ENCODE data around the gene TM7SF3. TPM values are rescaled to one million over a fixed set of nuclear protein-coding genes. Genes with fewer than 3 reads are reported as not detected.

TM7SF3 gene
- total RNA-seq, 4 donors from 2014 or later, result 78.6 to 124 (median 119) TPM

DNA sequence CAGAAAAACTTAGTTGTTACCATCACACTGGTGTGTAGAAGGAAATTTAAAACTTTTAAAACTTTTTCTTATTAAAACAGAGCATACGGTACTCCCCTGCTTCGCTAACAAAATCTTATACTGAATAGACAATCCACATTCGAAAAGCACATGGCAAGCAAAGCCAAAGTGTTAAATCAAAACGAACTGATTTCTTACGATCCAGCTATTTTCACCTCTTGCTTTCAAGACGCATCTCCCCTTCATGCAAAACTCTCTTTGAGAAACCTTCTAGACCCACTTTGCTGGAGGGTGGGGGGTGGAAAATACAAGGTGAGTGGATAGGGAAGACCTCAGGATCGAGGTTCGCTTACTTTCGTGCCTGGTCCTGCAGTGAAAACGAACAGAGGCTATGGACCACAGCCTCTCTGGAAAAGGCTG, 76.7 kb downstream of the TM7SF3 start:
- Histone ChIP-seq H3K9me3 (no peaks in the 10 kb centered on the region), H3K4me3 (peak overlapping the region; percentile 71 to 96 (median 84)), H3K27me3 (no peaks in the 10 kb centered on the region), H3K27ac (peak overlapping the region; percentile 89 to 98 (median 97)), H3K4me1 (peaks cover 0 to 57% (median 35%) of the 10 kb centered on the region in 4 donors), H3K36me3 (peaks cover 0 to under 1% (median 0%) of the 10 kb centered on the region in 3 donors)
- WGBS, 2 donors, result 0% methylated on average over 10 of the region's 10 CpGs
- no peak for DNase-seq (ENCODE audit: low spot score in 2 of 2)
- TF ChIP-seq EP300 (IDR thresholded peaks at IDR 0.05), result no peak
- no peak for TF ChIP-seq CTCF (IDR thresholded peaks at IDR 0.05)
- no peak for TF ChIP-seq POLR2A (IDR thresholded peaks at IDR 0.05)

DNA sequence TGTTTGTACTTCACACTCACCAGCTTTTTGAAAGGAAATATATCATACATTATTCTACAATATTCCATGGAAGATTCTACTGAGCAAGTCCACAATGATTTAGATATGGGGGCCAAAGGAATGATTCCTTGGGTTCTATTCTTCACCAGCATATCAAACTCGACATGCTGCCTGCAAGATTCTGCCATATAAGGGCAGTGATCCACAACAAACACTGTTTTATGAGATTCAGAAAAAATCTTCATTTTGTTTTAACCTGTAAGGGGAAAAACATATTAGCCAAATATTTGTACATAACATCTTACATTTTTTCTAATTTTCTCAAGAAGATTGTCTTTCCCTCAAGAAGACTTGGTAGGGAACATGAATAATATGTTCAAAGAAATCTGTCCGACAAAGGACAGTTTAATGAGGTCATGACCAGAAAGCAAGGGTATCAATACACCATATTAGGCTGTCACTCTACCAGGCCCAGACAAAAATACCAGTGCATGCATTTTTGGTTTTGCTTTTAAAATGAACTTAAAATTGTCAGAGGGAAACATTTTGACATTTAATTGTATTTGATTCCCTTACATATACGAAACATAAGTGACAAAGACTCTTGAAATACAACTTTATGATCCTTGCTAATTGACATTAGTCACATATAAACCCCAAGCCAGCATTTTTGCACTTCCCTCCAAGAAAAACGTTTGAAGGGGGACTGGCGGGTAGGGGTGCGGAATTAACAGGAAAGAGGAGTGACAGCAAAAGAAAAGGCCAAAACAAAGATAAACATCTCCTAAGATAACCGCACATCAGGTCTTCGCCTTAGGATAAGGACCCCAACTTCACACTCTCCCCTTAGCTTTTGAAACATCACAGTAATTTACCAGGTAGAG, 77.4 kb downstream of the TM7SF3 start:
- 6 to 10% methylated on average over 8 of the region's 8 CpGs for WGBS, 2 donors
- no peaks in the 10 kb centered on the region for H3K27me3 ChIP-seq
- H3K4me1 ChIP-seq, result peaks cover 0 to 52% (median 30%) of the 10 kb centered on the region in 4 donors
- peak overlapping the region; percentile 89 to 98 (median 97) for H3K27ac ChIP-seq
- no peaks in the 10 kb centered on the region for H3K9me3 ChIP-seq
- peaks cover 0 to 7% (median 0%) of the 10 kb centered on the region in 3 donors for H3K36me3 ChIP-seq
- TF ChIP-seq POLR2A (IDR thresholded peaks at IDR 0.05) (no peak), CTCF (IDR thresholded peaks at IDR 0.05) (no peak), EP300 (IDR thresholded peaks at IDR 0.05) (no peak)
- peak overlapping the region; percentile 71 to 96 (median 84) for H3K4me3 ChIP-seq
- DNase-seq (ENCODE audit: low spot score in 2 of 2), result no peak

DNA sequence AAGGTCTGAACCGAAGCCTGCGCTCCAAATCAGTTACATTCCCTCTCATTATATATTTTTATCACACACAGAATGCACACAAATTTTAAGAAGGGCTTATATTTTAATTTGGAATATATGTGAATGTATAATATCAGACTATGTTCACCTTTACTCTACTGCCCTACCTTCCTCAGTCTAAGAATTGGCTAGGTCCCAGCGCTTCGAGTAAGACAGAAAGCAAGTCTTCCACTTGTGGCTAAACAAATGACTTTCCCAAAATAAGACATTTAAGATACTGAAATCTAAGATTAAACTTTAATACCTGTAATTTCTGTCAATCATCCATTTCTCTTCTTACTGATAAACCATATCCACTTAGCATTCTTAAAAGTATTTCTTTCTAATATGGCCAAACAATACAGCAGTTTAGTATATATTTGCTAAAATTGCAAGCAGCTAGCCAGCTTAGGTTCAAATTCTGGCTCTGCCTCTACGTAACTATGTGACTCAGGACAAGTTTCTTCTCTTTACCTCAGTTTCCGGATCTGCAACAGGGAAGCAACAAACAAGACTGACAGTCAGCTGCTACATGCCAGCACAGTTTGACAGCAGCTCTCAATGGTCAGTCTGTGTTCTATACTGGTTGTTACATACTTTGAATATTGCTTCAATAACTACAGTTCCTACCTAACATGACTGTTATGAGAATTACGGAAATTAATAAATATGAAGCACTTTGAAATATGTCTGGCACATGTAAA, 78.4 kb downstream of the TM7SF3 start:
- 61 to 74% methylated on average over 7 of the region's 7 CpGs for WGBS, 2 donors
- DNase-seq (ENCODE audit: low spot score in 2 of 2), result no peak
- no peak for TF ChIP-seq EP300 (IDR thresholded peaks at IDR 0.05)
- TF ChIP-seq POLR2A (IDR thresholded peaks at IDR 0.05), result no peak
- no peak for TF ChIP-seq CTCF (IDR thresholded peaks at IDR 0.05)
- Histone ChIP-seq H3K4me1 (peaks cover 0 to 42% (median 23%) of the 10 kb centered on the region in 4 donors), H3K27ac (peak overlapping the region in 1 of 4 donors; percentile 20), H3K27me3 (no peaks in the 10 kb centered on the region), H3K9me3 (no peaks in the 10 kb centered on the region), H3K4me3 (no peak overlapping the region), H3K36me3 (peaks cover 0 to 17% (median 0%) of the 10 kb centered on the region in 3 donors)

DNA sequence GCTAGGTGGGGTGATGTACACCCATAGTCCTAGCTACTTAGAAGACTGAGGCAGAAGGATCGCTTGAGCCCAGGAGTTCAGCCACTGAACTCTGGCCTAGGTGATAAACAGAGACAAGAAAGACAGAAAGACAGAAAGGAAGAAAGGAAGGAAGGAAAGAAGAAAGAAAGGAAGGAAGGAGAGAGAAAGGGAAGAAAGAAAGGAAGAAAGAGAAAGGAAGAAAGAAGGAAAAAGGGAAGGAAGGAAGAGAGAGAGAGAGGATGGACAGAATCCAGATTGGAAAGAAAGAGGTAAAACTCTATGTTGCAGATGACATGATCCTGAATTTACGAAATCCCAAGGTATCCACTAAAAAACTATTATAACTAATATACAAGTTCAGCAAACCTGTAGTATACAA, 84.6 kb downstream of the TM7SF3 start:
- no peaks in the 10 kb centered on the region for H3K4me1 ChIP-seq
- H3K27me3 ChIP-seq, result no peaks in the 10 kb centered on the region
- 94 to 95% methylated on average over 2 of the region's 2 CpGs for WGBS, 2 donors
- H3K4me3 ChIP-seq, result no peak overlapping the region
- TF ChIP-seq POLR2A (IDR thresholded peaks at IDR 0.05) (no peak), CTCF (IDR thresholded peaks at IDR 0.05) (no peak), EP300 (IDR thresholded peaks at IDR 0.05) (no peak)
- H3K27ac ChIP-seq, result no peak overlapping the region
- H3K36me3 ChIP-seq, result peaks cover 0 to 65% (median 0%) of the 10 kb centered on the region in 3 donors
- no peak for DNase-seq (ENCODE audit: low spot score in 2 of 2)
- H3K9me3 ChIP-seq, result no peaks in the 10 kb centered on the region

Data from tibial nerve (tissue), 4 donors.